Measurements from ENCODE around the gene KLHL40.

GRCh38 chr3:42698911-42699230 lies 13.5 kb downstream of the KLHL40 start:
- TF ChIP-seq MXI1 (conservative IDR thresholded peaks at IDR 0.05; ENCODE audit: poor library complexity, severe bottlenecking), result no peak
- no peak for TF ChIP-seq EZH2 (IDR thresholded peaks at IDR 0.05; ENCODE audit: borderline replicate concordance, insufficient read depth, low read length, poor library complexity, severe bottlenecking)
